ENCODE results near the gene OPCML.

The OPCML gene

GRCh38 chr11:133254601-133255000 is 277.7 kb downstream of the OPCML start:
- Mint-ChIP-seq H3K4me1 (peaks cover 6% of the 10 kb centered on the region), H3K9me3 (peaks cover 3% of the 10 kb centered on the region), H3K27ac (no peak overlapping the region), H3K27me3 (ENCODE audit: low read depth) (peaks cover 17% of the 10 kb centered on the region), H3K4me3 (no peak overlapping the region), H3K36me3 (ENCODE audit: low read depth) (no peaks in the 10 kb centered on the region)
- TF ChIP-seq, protein P1, sequence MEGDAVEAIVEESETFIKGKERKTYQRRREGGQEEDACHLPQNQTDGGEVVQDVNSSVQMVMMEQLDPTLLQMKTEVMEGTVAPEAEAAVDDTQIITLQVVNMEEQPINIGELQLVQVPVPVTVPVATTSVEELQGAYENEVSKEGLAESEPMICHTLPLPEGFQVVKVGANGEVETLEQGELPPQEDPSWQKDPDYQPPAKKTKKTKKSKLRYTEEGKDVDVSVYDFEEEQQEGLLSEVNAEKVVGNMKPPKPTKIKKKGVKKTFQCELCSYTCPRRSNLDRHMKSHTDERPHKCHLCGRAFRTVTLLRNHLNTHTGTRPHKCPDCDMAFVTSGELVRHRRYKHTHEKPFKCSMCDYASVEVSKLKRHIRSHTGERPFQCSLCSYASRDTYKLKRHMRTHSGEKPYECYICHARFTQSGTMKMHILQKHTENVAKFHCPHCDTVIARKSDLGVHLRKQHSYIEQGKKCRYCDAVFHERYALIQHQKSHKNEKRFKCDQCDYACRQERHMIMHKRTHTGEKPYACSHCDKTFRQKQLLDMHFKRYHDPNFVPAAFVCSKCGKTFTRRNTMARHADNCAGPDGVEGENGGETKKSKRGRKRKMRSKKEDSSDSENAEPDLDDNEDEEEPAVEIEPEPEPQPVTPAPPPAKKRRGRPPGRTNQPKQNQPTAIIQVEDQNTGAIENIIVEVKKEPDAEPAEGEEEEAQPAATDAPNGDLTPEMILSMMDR (IDR thresholded peaks at IDR 0.05; ENCODE audit: unreplicated experiment in 3 of 3) = no peak

- H3K4me3 Mint-ChIP-seq = no peak overlapping the region
- peaks cover 27% of the 10 kb centered on the region for H3K27me3 Mint-ChIP-seq (ENCODE audit: low read depth)
- peaks cover 4% of the 10 kb centered on the region for H3K9me3 Mint-ChIP-seq
- H3K36me3 Mint-ChIP-seq (ENCODE audit: low read depth) = no peaks in the 10 kb centered on the region
- H3K4me1 Mint-ChIP-seq = peaks cover 6% of the 10 kb centered on the region
- H3K27ac Mint-ChIP-seq = no peak overlapping the region
- TF ChIP-seq, protein P1 (IDR thresholded peaks at IDR 0.05; ENCODE audit: unreplicated experiment in 3 of 3) = no peak
Observed at GRCh38 chr11:133253570-133253969, 278.7 kb downstream of the OPCML start.

DNA sequence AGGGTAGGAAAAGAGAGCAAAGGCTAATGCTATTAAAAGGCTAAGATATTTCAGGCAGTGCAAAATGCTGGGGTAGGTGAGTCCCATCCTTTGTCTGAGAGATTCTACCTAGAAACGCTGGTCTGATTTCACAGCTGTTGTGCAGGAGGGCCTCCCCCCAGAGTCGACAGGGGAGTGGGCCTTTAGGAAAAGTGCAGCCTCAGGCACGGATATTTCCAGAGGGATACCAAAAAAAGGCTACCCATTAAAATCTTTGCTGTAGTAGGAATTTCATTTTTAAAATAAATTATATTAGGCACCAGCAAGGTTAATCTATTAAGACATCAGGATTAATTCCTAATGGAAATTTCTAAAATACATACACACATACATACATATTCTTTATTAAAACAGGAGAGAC is 280.5 kb downstream of the OPCML start:
- Mint-ChIP-seq H3K27me3 (ENCODE audit: low read depth) (peaks cover 38% of the 10 kb centered on the region), H3K27ac (no peak overlapping the region), H3K4me3 (no peak overlapping the region), H3K4me1 (peaks cover 6% of the 10 kb centered on the region), H3K9me3 (peaks cover 5% of the 10 kb centered on the region), H3K36me3 (ENCODE audit: low read depth) (no peaks in the 10 kb centered on the region)
- TF ChIP-seq, protein P1 (IDR thresholded peaks at IDR 0.05; ENCODE audit: unreplicated experiment in 3 of 3) = no peak

- Mint-ChIP-seq H3K36me3 (ENCODE audit: low read depth) (no peaks in the 10 kb centered on the region), H3K27ac (no peak overlapping the region), H3K4me3 (no peak overlapping the region), H3K9me3 (peaks cover 4% of the 10 kb centered on the region), H3K27me3 (ENCODE audit: low read depth) (peaks cover 36% of the 10 kb centered on the region), H3K4me1 (peaks cover 6% of the 10 kb centered on the region)
- TF ChIP-seq, protein P1 (IDR thresholded peaks at IDR 0.05; ENCODE audit: unreplicated experiment in 3 of 3) = no peak
Observed at GRCh38 chr11:133249530-133249929, 282.8 kb downstream of the OPCML start.

DNA sequence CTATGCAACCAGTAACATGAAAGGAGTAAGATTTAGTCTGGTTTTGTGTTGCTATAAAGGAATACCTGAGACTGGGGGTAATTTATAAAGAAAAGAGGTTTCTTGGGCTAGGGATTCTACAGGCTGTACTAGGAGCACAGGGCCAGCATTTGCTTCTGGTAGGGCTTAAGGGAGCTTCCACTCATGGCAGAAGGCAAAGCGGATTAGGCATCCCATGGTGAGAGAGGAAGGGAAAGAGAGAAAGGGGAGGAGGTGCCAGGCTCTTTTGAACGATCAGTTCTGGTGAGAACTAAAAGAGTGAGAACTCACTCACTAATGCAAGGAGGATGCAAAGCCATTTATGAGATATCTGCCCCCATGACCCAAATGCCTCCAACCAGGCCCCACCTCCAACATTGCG is 283.2 kb downstream of the OPCML start:
- Mint-ChIP-seq H3K9me3 (peaks cover 2% of the 10 kb centered on the region), H3K4me3 (no peak overlapping the region), H3K27me3 (ENCODE audit: low read depth) (peaks cover 36% of the 10 kb centered on the region), H3K36me3 (ENCODE audit: low read depth) (no peaks in the 10 kb centered on the region), H3K27ac (no peak overlapping the region), H3K4me1 (peaks cover 6% of the 10 kb centered on the region)
- TF ChIP-seq, protein P1 (IDR thresholded peaks at IDR 0.05; ENCODE audit: unreplicated experiment in 3 of 3) = no peak

GRCh38 chr11:133243832-133244231 is 288.5 kb downstream of the OPCML start:
- Mint-ChIP-seq H3K36me3 (ENCODE audit: low read depth) (no peaks in the 10 kb centered on the region), H3K4me3 (no peak overlapping the region), H3K27ac (no peak overlapping the region), H3K9me3 (peaks cover 4% of the 10 kb centered on the region), H3K4me1 (no peaks in the 10 kb centered on the region), H3K27me3 (ENCODE audit: low read depth) (peaks cover 43% of the 10 kb centered on the region)
- TF ChIP-seq, protein P1 (IDR thresholded peaks at IDR 0.05; ENCODE audit: unreplicated experiment in 3 of 3) = no peak
